Measurements from ENCODE around the gene ADORA1.

Gene ADORA1

GRCh38 chr1:203082571-203083462, 44.7 kb upstream of the ADORA1 start:
- TF ChIP-seq CTCF (IDR thresholded peaks at IDR 0.05; ENCODE audit: control insufficient read depth, extremely low read depth, insufficient read depth), result no peak
- H3K4me3 ChIP-seq (ENCODE audit: low read depth, low read length), result no peak overlapping the region
- no peak for DNase-seq (ENCODE audit: low read depth)

- no peak for DNase-seq (ENCODE audit: low read depth)
- H3K4me3 ChIP-seq (ENCODE audit: low read depth, low read length), result no peak overlapping the region
- 0 out of 2 replicates have a peak, but pooled peaks have one; percentile 8 for TF ChIP-seq CTCF (IDR thresholded peaks at IDR 0.05; ENCODE audit: control insufficient read depth, extremely low read depth, insufficient read depth)
Measured at GRCh38 chr1:203083463-203083921, 44.0 kb upstream of the ADORA1 start.

GRCh38 chr1:203084588-203085527, 42.7 kb upstream of the ADORA1 start:
- peak; percentile 38 for TF ChIP-seq CTCF (IDR thresholded peaks at IDR 0.05; ENCODE audit: control insufficient read depth, extremely low read depth, insufficient read depth)
- DNase-seq (ENCODE audit: low read depth), result no peak
- no peak overlapping the region for H3K4me3 ChIP-seq (ENCODE audit: low read depth, low read length)

GRCh38 chr1:203085528-203086406, 41.8 kb upstream of the ADORA1 start, which contains the start of gene MYOG:
Gene MYOG, minus strand, starts transcription at chr1:203086012. Its CDS starts 51 bp downstream, at chr1:203085961.
- TF ChIP-seq CTCF (IDR thresholded peaks at IDR 0.05; ENCODE audit: control insufficient read depth, extremely low read depth, insufficient read depth), result no peak
- no peak for DNase-seq (ENCODE audit: low read depth)
- no peak within 1 kb of the TSS for H3K4me3 ChIP-seq (ENCODE audit: low read depth, low read length)

- no peak for TF ChIP-seq CTCF (IDR thresholded peaks at IDR 0.05; ENCODE audit: control insufficient read depth, extremely low read depth, insufficient read depth)
- H3K4me3 ChIP-seq (ENCODE audit: low read depth, low read length), result no peak overlapping the region
- no peak for DNase-seq (ENCODE audit: low read depth)
Measured at GRCh38 chr1:203086992-203087763, 40.3 kb upstream of the ADORA1 start.
